ENCODE results near the gene PRKACB.

PRKACB gene

DNA sequence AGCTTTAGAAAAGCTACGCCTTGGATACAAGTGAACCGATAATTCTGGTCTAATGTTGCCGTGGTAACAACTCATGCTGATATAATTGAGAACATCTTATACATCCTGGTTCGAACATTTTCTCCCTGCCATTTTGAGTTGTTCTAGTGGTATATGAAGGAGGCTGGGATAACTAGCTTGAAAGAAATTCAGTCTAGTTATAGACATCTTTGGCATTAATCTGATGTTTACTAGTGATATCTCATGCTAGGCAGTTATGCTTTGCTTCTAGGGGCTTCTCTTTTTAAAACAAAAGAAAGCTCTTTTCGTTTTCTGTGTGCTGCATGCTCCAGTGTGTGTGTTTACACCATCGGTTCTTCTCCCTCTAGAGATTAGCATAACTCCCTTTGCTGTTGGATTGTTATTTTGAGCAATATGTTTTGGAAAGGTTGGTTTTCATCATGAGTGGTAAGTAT is 20.5 kb downstream of the PRKACB start:
- TF ChIP-seq, protein P1, sequence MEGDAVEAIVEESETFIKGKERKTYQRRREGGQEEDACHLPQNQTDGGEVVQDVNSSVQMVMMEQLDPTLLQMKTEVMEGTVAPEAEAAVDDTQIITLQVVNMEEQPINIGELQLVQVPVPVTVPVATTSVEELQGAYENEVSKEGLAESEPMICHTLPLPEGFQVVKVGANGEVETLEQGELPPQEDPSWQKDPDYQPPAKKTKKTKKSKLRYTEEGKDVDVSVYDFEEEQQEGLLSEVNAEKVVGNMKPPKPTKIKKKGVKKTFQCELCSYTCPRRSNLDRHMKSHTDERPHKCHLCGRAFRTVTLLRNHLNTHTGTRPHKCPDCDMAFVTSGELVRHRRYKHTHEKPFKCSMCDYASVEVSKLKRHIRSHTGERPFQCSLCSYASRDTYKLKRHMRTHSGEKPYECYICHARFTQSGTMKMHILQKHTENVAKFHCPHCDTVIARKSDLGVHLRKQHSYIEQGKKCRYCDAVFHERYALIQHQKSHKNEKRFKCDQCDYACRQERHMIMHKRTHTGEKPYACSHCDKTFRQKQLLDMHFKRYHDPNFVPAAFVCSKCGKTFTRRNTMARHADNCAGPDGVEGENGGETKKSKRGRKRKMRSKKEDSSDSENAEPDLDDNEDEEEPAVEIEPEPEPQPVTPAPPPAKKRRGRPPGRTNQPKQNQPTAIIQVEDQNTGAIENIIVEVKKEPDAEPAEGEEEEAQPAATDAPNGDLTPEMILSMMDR (IDR thresholded peaks at IDR 0.05; ENCODE audit: control insufficient read depth, extremely low read depth, insufficient read depth) = no peak
- H3K4me3 ChIP-seq (ENCODE audit: low read depth, low read length) = peak overlapping the region; percentile 53
- no peak for DNase-seq (ENCODE audit: low read depth)

DNA sequence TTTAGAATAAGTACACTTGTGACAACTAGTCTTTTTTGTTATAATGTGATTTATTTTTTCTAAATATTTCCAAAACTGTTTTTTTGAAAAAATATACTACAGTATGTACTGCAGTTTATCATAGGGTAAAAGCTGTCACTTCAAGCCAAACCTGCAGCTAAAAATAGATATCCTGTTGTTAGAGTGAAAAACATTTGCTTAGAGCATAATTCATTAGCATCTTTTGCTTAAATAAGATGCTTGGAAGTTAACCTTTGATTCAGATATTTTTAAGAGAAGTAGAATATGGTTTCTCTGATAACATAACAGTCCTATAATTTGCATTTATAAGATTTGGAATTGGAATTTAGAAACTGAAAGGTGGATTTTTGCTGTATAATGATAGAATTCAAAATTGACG is 21.5 kb downstream of the PRKACB start:
- peak overlapping the region; percentile 53 for H3K4me3 ChIP-seq (ENCODE audit: low read depth, low read length)
- TF ChIP-seq, protein P1 (IDR thresholded peaks at IDR 0.05; ENCODE audit: control insufficient read depth, extremely low read depth, insufficient read depth) = no peak
- DNase-seq (ENCODE audit: low read depth) = no peak

DNA sequence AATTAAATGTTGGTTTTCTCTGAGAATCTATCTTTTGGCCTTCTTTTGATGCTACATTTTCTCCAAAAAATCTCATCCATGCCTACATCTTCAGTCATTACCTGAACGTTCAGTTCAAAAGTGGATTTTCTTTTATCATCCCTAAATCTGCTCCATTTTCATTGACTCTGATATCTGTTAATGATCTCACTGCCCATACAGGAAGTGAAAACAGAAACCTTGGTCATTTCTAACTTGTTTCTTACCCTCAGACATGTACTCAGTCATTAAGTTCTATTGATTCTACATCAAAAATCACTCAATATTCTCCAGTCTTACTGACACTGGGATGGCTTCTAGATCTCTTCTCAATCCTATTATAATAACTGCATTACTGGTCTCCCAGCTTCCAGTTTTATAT is 22.7 kb downstream of the PRKACB start:
- H3K4me3 ChIP-seq (ENCODE audit: low read depth, low read length) = peak overlapping the region; percentile 53
- TF ChIP-seq, protein P1 (IDR thresholded peaks at IDR 0.05; ENCODE audit: control insufficient read depth, extremely low read depth, insufficient read depth) = no peak
- DNase-seq (ENCODE audit: low read depth) = no peak

DNA sequence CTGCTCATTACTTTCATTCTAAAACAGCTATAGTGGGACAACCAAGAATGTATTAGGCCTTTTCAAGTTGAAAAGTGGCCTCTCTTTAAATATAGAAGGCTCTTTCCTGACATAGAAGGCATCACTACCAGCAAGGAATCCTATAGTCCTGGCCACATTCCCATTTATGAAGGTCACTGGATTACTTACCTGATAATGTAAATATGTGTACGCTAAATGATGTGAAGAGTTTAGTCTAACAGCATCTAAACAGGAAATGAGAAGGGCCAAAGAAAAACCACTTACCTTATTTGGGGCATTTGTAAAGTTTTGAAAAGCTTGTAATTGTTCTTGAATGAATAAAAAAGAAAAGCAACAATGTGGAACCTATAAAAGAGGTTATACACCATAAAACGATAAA is 24.7 kb downstream of the PRKACB start:
- TF ChIP-seq, protein P1 (IDR thresholded peaks at IDR 0.05; ENCODE audit: control insufficient read depth, extremely low read depth, insufficient read depth) = no peak
- peak overlapping the region; percentile 7 for H3K4me3 ChIP-seq (ENCODE audit: low read depth, low read length)
- peak; percentile 50 for DNase-seq (ENCODE audit: low read depth)

DNA sequence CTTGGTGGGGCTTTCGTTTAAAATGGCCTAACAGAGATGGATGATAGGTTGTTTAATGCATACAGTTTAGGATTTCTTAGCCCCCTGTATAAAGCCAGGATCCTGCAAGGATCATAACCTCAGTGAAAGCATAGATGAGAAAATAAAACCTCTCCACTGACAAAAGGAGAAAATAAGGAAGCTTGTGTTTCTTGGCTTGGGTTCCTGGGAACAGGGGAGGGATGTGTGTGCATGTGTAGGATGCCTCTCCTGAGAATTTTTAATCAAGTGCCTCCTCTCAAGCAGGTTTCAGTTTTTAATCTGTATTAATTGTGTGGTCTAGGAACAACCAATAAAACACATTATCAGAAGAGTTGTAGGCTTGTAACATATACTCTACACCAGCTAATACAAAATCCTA is 26.1 kb downstream of the PRKACB start:
- DNase-seq (ENCODE audit: low read depth) = no peak
- TF ChIP-seq, protein P1 (IDR thresholded peaks at IDR 0.05; ENCODE audit: control insufficient read depth, extremely low read depth, insufficient read depth) = no peak
- H3K4me3 ChIP-seq (ENCODE audit: low read depth, low read length) = no peak overlapping the region

DNA sequence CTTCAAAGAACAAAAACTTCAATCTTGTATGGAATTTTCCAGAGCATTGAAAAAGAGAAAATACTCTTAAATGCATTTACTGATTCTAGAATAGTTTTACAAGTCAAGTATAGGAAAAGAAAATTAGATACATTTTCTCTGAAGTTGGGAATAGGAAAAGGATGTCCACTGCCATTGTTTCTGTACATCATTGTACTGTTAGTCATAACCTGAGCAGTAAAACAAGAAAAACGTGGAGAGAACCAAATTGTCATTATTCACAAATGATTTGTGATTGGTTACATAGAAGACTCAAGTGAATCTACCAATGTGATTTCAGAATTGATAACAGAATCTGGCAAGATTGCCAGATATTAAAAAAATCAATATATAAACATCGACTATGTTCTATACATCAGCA is 27.4 kb downstream of the PRKACB start:
- DNase-seq (ENCODE audit: low read depth) = no peak
- TF ChIP-seq, protein P1 (IDR thresholded peaks at IDR 0.05; ENCODE audit: control insufficient read depth, extremely low read depth, insufficient read depth) = no peak
- no peak overlapping the region for H3K4me3 ChIP-seq (ENCODE audit: low read depth, low read length)

DNA sequence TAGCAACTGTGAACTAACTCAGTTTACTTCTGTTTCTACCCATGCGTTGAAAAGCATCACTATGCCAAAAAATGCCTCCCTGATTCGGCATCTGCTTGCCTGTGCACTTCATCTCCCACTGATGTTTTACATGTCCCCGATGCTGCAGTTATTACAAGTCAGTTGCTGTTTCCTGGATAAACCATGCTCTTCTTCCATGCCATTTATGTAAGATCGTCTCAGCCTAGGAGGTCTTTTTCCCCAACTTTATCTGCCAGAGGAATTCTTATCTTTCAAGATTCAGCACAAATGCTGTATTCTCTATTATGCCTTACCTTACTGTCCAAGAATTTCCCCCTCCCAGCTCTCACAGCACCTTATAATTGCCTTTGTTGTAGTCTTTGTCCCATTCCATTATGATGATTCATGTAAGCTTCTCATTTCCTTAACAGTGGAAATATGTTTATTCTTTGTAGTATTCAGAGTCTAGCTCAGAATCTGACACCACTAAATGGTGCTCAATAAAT is 30.0 kb downstream of the PRKACB start:
- no peak for DNase-seq (ENCODE audit: low read depth)
- peak overlapping the region; percentile 2 for H3K4me3 ChIP-seq (ENCODE audit: low read depth, low read length)
- TF ChIP-seq, protein P1 (IDR thresholded peaks at IDR 0.05; ENCODE audit: control insufficient read depth, extremely low read depth, insufficient read depth) = no peak

Data from LNCaP clone FGC (cell line).